Stomach smooth muscle (tissue), 2 donors: ENCODE results near the gene KDM3A.

Source experiments
- H3K27ac ChIP-seq: one replicate; pipeline ENCODE4 v1.7.0; 2013; ENCODE audit warnings: mild to moderate bottlenecking, low read length, inconsistent platforms
- H3K27me3 ChIP-seq, 2 donors: one replicate each; pipeline ENCODE4 v1.7.0; 2013; ENCODE audit warnings: low read length in 2 of 2; ENCODE audit not compliant: insufficient read depth in 2 of 2, control insufficient read depth in 1 of 2
- H3K36me3 ChIP-seq, 2 donors: one replicate each; pipeline ENCODE4 v1.7.0; 2013; ENCODE audit warnings: low read length in 2 of 2; ENCODE audit not compliant: control insufficient read depth in 2 of 2, insufficient read depth in 2 of 2
- H3K4me1 ChIP-seq: one replicate; pipeline ENCODE4 v1.7.0; 2013; ENCODE audit warnings: low read length; ENCODE audit not compliant: control insufficient read depth, insufficient read depth
- H3K4me3 ChIP-seq, 2 donors: one replicate each; pipeline ENCODE4 v1.7.0; 2013; ENCODE audit warnings: low read length in 2 of 2
- H3K9ac ChIP-seq, 2 donors: one replicate each; pipeline ENCODE4 v1.7.0; 2013; ENCODE audit warnings: low read length in 2 of 2, mild to moderate bottlenecking in 1 of 2
- H3K9me3 ChIP-seq, 2 donors: one replicate each; pipeline ENCODE4 v1.7.0; 2013; ENCODE audit warnings: low read length in 2 of 2; ENCODE audit not compliant: control insufficient read depth in 2 of 2
- donor health status: healthy.
- donor health status: Pancreatic carcinoma.

The KDM3A gene

GRCh38 chr2:86411396-86411795 is 29.8 kb upstream of the KDM3A start:
- Histone ChIP-seq H3K9me3 (no peaks in the 10 kb centered on the region), H3K27me3 (no peaks in the 10 kb centered on the region), H3K4me3 (no peak overlapping the region), H3K36me3 (no peaks in the 10 kb centered on the region), H3K4me1 (no peaks in the 10 kb centered on the region), H3K27ac (no peak overlapping the region), H3K9ac (no peak overlapping the region)

GRCh38 chr2:86412007-86412406 is 29.2 kb upstream of the KDM3A start:
- Histone ChIP-seq H3K27me3 (no peaks in the 10 kb centered on the region), H3K9ac (no peak overlapping the region), H3K4me3 (no peak overlapping the region), H3K36me3 (no peaks in the 10 kb centered on the region), H3K4me1 (no peaks in the 10 kb centered on the region), H3K9me3 (no peaks in the 10 kb centered on the region), H3K27ac (no peak overlapping the region)

- H3K9me3 ChIP-seq, result no peaks in the 10 kb centered on the region
- no peaks in the 10 kb centered on the region for H3K36me3 ChIP-seq
- no peak overlapping the region for H3K27ac ChIP-seq
- H3K4me3 ChIP-seq, result no peak overlapping the region
- H3K9ac ChIP-seq, result no peak overlapping the region
- no peaks in the 10 kb centered on the region for H3K4me1 ChIP-seq
- H3K27me3 ChIP-seq, result no peaks in the 10 kb centered on the region
Measured at GRCh38 chr2:86413296-86414094, 27.7 kb upstream of the KDM3A start.

- Histone ChIP-seq H3K4me3 (no peak overlapping the region), H3K27me3 (no peaks in the 10 kb centered on the region), H3K27ac (no peak overlapping the region), H3K4me1 (no peaks in the 10 kb centered on the region), H3K36me3 (no peaks in the 10 kb centered on the region), H3K9ac (no peak overlapping the region), H3K9me3 (no peaks in the 10 kb centered on the region)
Measured at GRCh38 chr2:86414996-86415395, 26.2 kb upstream of the KDM3A start.

GRCh38 chr2:86416146-86416545 is 25.0 kb upstream of the KDM3A start:
- Histone ChIP-seq H3K4me1 (no peaks in the 10 kb centered on the region), H3K27me3 (peaks cover 0 to 3% of the 10 kb centered on the region in 2 donors), H3K36me3 (no peaks in the 10 kb centered on the region), H3K27ac (no peak overlapping the region), H3K4me3 (no peak overlapping the region), H3K9me3 (no peaks in the 10 kb centered on the region), H3K9ac (no peak overlapping the region)

GRCh38 chr2:86417961-86418360 is 23.2 kb upstream of the KDM3A start:
- H3K9me3 ChIP-seq, result no peaks in the 10 kb centered on the region
- no peaks in the 10 kb centered on the region for H3K36me3 ChIP-seq
- no peaks in the 10 kb centered on the region for H3K4me1 ChIP-seq
- no peak overlapping the region for H3K9ac ChIP-seq
- H3K27me3 ChIP-seq, result peaks cover 0 to 3% of the 10 kb centered on the region in 2 donors
- no peak overlapping the region for H3K4me3 ChIP-seq
- H3K27ac ChIP-seq, result no peak overlapping the region

GRCh38 chr2:86420913-86421312 is 20.3 kb upstream of the KDM3A start:
- Histone ChIP-seq H3K27ac (no peak overlapping the region), H3K9me3 (no peaks in the 10 kb centered on the region), H3K4me1 (no peaks in the 10 kb centered on the region), H3K4me3 (no peak overlapping the region), H3K27me3 (peaks cover 0 to 3% of the 10 kb centered on the region in 2 donors), H3K9ac (no peak overlapping the region), H3K36me3 (no peaks in the 10 kb centered on the region)

GRCh38 chr2:86426271-86426670 is 14.9 kb upstream of the KDM3A start:
- no peaks in the 10 kb centered on the region for H3K4me1 ChIP-seq
- no peak overlapping the region for H3K9ac ChIP-seq
- H3K36me3 ChIP-seq, result no peaks in the 10 kb centered on the region
- no peaks in the 10 kb centered on the region for H3K27me3 ChIP-seq
- H3K27ac ChIP-seq, result no peak overlapping the region
- H3K4me3 ChIP-seq, result no peak overlapping the region
- no peaks in the 10 kb centered on the region for H3K9me3 ChIP-seq

- Histone ChIP-seq H3K36me3 (no peaks in the 10 kb centered on the region), H3K4me1 (no peaks in the 10 kb centered on the region), H3K27ac (no peak overlapping the region), H3K27me3 (no peaks in the 10 kb centered on the region), H3K4me3 (no peak overlapping the region), H3K9ac (no peak overlapping the region), H3K9me3 (no peaks in the 10 kb centered on the region)
Measured at GRCh38 chr2:86429335-86429734, 11.8 kb upstream of the KDM3A start.

- Histone ChIP-seq H3K9ac (no peak overlapping the region), H3K27me3 (no peaks in the 10 kb centered on the region), H3K27ac (no peak overlapping the region), H3K4me1 (no peaks in the 10 kb centered on the region), H3K4me3 (no peak overlapping the region), H3K9me3 (no peaks in the 10 kb centered on the region), H3K36me3 (no peaks in the 10 kb centered on the region)
Measured at GRCh38 chr2:86430368-86430767, 10.8 kb upstream of the KDM3A start.

- Histone ChIP-seq H3K4me1 (no peaks in the 10 kb centered on the region), H3K4me3 (no peak overlapping the region), H3K9ac (no peak overlapping the region), H3K27ac (no peak overlapping the region), H3K9me3 (no peaks in the 10 kb centered on the region), H3K36me3 (no peaks in the 10 kb centered on the region), H3K27me3 (no peaks in the 10 kb centered on the region)
Measured at GRCh38 chr2:86433137-86433536, 8.0 kb upstream of the KDM3A start.
